ENCODE measurements around the gene LPP. TPM values are rescaled to one million over a fixed set of nuclear protein-coding genes. Genes with fewer than 3 reads are reported as not detected.

The LPP gene
- total RNA-seq, 1 experiment from 2014 or later = 148 TPM

- Histone ChIP-seq H4K20me1 (ENCODE audit: insufficient read depth) (no peaks in the 10 kb centered on the region), H3K4me2 (no peak overlapping the region), H3K4me3 (no peak overlapping the region), H2AFZ (no peak overlapping the region), H3K36me3 (ENCODE audit: low read depth) (no peaks in the 10 kb centered on the region), H3K9me3 (ENCODE audit: insufficient read depth, low read depth) (no peaks in the 10 kb centered on the region), H3K4me1 (replicated peaks; ENCODE audit: insufficient read depth) (no peaks in the 10 kb centered on the region), H3K27me3 (ENCODE audit: insufficient read depth, low read depth) (no peaks in the 10 kb centered on the region), H3F3A (ENCODE audit: insufficient read depth, low read depth) (no peaks in the 10 kb centered on the region), H3K79me2 (ENCODE audit: low read depth) (no peaks in the 10 kb centered on the region), H3K27ac (no peak overlapping the region), H3K9me2 (ENCODE audit: insufficient read depth) (no peaks in the 10 kb centered on the region)
- no peak for TF ChIP-seq EZH2 (IDR thresholded peaks at IDR 0.05; ENCODE audit: low read depth)
- no peak for TF ChIP-seq CTCF (conservative IDR thresholded peaks at IDR 0.05)
- BruUV-seq (replicated peaks) = no TSS peak
- CTCF ChIA-PET = no interaction called here
- intact Hi-C loops (cut with micrococcal nuclease; ENCODE audit: unreplicated experiment) = no loop called here
- POLR2A ChIA-PET (ENCODE audit: unreplicated experiment) = no interaction called here
- no peak for DNase-seq
Observed at GRCh38 chr3:188690064-188690463, 536.1 kb downstream of the LPP start.

- Histone ChIP-seq H4K20me1 (ENCODE audit: insufficient read depth) (no peaks in the 10 kb centered on the region), H3K27me3 (ENCODE audit: insufficient read depth, low read depth) (no peaks in the 10 kb centered on the region), H3K36me3 (ENCODE audit: low read depth) (no peaks in the 10 kb centered on the region), H3K27ac (no peak overlapping the region), H3K79me2 (ENCODE audit: low read depth) (no peaks in the 10 kb centered on the region), H3F3A (ENCODE audit: insufficient read depth, low read depth) (no peaks in the 10 kb centered on the region), H3K9me2 (ENCODE audit: insufficient read depth) (no peaks in the 10 kb centered on the region), H2AFZ (no peak overlapping the region), H3K9me3 (ENCODE audit: insufficient read depth, low read depth) (no peaks in the 10 kb centered on the region), H3K4me3 (no peak overlapping the region), H3K4me1 (replicated peaks; ENCODE audit: insufficient read depth) (no peaks in the 10 kb centered on the region), H3K4me2 (no peak overlapping the region)
- TF ChIP-seq EZH2 (IDR thresholded peaks at IDR 0.05; ENCODE audit: low read depth) = no peak
- no peak for TF ChIP-seq CTCF (conservative IDR thresholded peaks at IDR 0.05)
- no peak for DNase-seq
- ChIA-PET POLR2A (ENCODE audit: unreplicated experiment) (interaction anchor here (0.6 kb wide), 1 partner anchor 17 kb away, joined by 3 read pairs; no protein-coding TSS in a partner anchor), CTCF (interaction anchor here (0.6 kb wide), 1 partner anchor 941 kb away, joined by 5 read pairs; no protein-coding TSS in a partner anchor)
- no TSS peak for BruUV-seq (replicated peaks)
- intact Hi-C loops (cut with micrococcal nuclease; ENCODE audit: unreplicated experiment) = no loop called here
Observed at GRCh38 chr3:188691004-188691403, 537.0 kb downstream of the LPP start.

GRCh38 chr3:188691665-188692064 lies 537.7 kb downstream of the LPP start:
- POLR2A ChIA-PET (ENCODE audit: unreplicated experiment) = interaction anchor here (0.6 kb wide), 1 partner anchor 17 kb away, joined by 3 read pairs; no protein-coding TSS in a partner anchor
- no peak overlapping the region for H3K27ac ChIP-seq
- no peaks in the 10 kb centered on the region for H3K27me3 ChIP-seq (ENCODE audit: insufficient read depth, low read depth)
- no peak for TF ChIP-seq CTCF (conservative IDR thresholded peaks at IDR 0.05)
- no peak for TF ChIP-seq EZH2 (IDR thresholded peaks at IDR 0.05; ENCODE audit: low read depth)
- CTCF ChIA-PET = interaction anchor here (0.6 kb wide), 1 partner anchor 279 kb away, joined by 6 read pairs; no protein-coding TSS in a partner anchor
- H3K36me3 ChIP-seq (ENCODE audit: low read depth) = no peaks in the 10 kb centered on the region
- H3K79me2 ChIP-seq (ENCODE audit: low read depth) = no peaks in the 10 kb centered on the region
- no peak overlapping the region for H3K4me3 ChIP-seq
- no peak for DNase-seq
- H3K4me2 ChIP-seq = no peak overlapping the region
- no peaks in the 10 kb centered on the region for H3K9me2 ChIP-seq (ENCODE audit: insufficient read depth)
- BruUV-seq (replicated peaks) = no TSS peak
- no peaks in the 10 kb centered on the region for H3F3A ChIP-seq (ENCODE audit: insufficient read depth, low read depth)
- H4K20me1 ChIP-seq (ENCODE audit: insufficient read depth) = no peaks in the 10 kb centered on the region
- intact Hi-C loops (cut with micrococcal nuclease; ENCODE audit: unreplicated experiment) = no loop called here
- no peaks in the 10 kb centered on the region for H3K9me3 ChIP-seq (ENCODE audit: insufficient read depth, low read depth)
- no peak overlapping the region for H2AFZ ChIP-seq
- no peaks in the 10 kb centered on the region for H3K4me1 ChIP-seq (replicated peaks; ENCODE audit: insufficient read depth)

All from PC-9 (cell line).